Measurements from ENCODE around the gene DUSP22.

DNA sequence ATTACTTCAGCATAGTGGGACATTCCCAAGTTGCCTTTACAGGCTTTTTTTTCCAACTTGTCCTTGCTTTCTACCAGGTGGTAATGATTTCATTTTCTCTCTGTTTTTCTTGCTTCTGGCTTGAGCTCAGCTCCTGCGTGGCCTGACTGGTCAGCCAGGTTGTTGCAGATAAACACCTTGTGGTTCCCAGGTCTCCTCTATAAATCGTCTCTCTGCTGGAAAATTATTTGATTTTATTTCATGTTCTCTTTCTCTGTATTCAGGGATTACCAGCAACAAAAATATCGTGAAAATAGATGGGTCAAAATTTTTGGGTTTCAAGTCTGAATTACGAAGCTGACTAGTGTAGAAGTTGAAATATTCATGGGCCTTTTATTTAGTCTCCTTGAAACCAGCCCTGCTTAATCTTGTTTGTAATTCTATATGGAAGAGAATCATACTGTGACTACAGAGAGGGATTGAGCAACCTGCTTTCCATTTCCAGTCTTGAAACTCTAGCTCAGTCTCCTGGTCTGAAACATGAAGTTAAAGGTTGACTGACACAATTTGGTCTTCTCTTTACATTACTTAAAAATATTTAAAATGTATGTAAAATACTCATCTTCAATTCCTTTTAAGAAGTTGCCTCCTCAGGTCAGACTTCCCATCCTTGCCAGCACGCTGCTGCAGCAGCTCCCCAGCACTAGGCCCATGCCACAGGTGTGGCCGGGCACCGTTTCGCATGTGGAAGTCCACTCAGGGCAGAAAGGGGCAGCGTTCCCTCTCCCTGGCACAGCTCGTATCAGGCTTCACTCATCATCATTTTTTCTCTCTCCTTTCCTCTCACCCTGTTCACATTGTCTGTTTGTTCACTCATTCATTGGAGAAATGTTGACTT lies 7.1 kb downstream of the DUSP22 start:
- TF ChIP-seq CTCF (IDR thresholded peaks at IDR 0.05; ENCODE audit: poor library complexity) (no peak), EZH2 (IDR thresholded peaks at IDR 0.05; ENCODE audit: borderline replicate concordance) (no peak), EZH2phosphoT487 (IDR thresholded peaks at IDR 0.05; ENCODE audit: low read depth, severe bottlenecking, unreplicated experiment) (no peak)

Data from hepatocyte (in vitro differentiated cells).